ENCODE results near the gene PDGFB.

DNA sequence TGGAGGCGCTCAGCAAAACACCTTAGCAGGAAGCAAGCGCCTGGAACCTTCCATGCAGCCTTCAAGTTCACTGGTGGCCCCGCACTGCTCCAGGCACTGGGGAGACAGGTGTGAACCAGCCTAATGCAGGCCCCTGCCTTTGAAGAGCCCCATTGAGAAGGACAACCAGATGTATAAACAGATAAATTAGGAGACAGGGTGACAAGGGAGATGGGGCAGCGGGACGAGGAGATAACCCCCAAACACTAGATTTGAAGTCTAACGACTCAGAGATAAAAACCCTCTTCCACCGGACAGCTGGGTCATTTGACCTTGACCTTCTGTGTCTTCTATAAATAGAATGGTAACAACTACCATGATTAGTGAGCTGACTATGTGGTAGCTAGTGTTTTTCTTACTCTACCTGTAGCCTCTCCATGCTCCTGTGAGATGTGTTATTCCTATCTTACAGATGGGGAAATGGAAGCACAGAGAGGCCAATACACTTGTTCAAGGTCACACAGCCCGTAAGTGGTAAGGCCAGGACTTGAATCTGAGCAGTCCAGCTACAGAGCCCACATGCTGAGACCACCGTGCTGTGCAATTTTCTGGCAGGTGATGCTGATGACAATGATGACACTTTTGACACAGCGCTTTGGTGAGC is 2.0 kb upstream of the PDGFB start:
- TF ChIP-seq EP300 (IDR thresholded peaks at IDR 0.05) = no peak
- TF ChIP-seq CTCF (IDR thresholded peaks at IDR 0.05) = no peak
- TF ChIP-seq POLR2A (IDR thresholded peaks at IDR 0.05) = no peak
- no peak for TF ChIP-seq POLR2AphosphoS5 (IDR thresholded peaks at IDR 0.05)

Measured in sigmoid colon (tissue), 4 donors.